Activated CD4-positive, alpha-beta memory T cell treated with anti-CD3 and anti-CD28 coated beads, Interleukin-2, amount 10 ng/mL, durations not matched to agents 7 days and 5 days (primary cell): ENCODE data around the gene KIAA0930. TPM values are rescaled to one million over a fixed set of nuclear protein-coding genes. Genes with fewer than 3 reads are reported as not detected.
A peak's percentile ranks its signal among the peaks of the same experiment; 100 is the strongest.

Source experiments
- CTCF ChIA-PET: fragments of 350-600 bp; sonication (Branson Sonifier 250); formaldehyde crosslinking; loops from one replicate; lab custom pipeline; 2021; ENCODE audit warnings: antibody characterized with exemption, inconsistent platforms; lab: Charles Lee
- POLR2A ChIA-PET: fragments of 350-600 bp; sonication (Branson Sonifier 250); formaldehyde crosslinking; loops from one replicate; lab custom pipeline; 2021; ENCODE audit warnings: antibody characterized with exemption; lab: Charles Lee
- DNase-seq: peaks from one replicate; pipeline ENCODE4 v3.0.0-alpha.2; 2020
- H3K27ac Mint-ChIP-seq: one replicate; pipeline ENCODE4 v1.8.0; 2021; ENCODE audit warnings: mild to moderate bottlenecking, mixed read lengths
- H3K27me3 Mint-ChIP-seq: one replicate; pipeline ENCODE4 v1.8.0; 2021; ENCODE audit warnings: mixed read lengths
- H3K36me3 Mint-ChIP-seq: one replicate; pipeline ENCODE4 v1.8.0; 2021; ENCODE audit warnings: low read depth, mixed read lengths
- H3K4me1 Mint-ChIP-seq: one replicate; pipeline ENCODE4 v1.8.0; 2021; ENCODE audit warnings: mixed read lengths
- H3K4me3 Mint-ChIP-seq: one replicate; pipeline ENCODE4 v1.8.0; 2021; ENCODE audit warnings: mild to moderate bottlenecking, mixed read lengths
- H3K9me3 Mint-ChIP-seq: one replicate; pipeline ENCODE4 v1.8.0; 2021; ENCODE audit warnings: mixed read lengths
- total RNA-seq, 2 experiments: library from RNA; stranded (reverse); gene quantifications; one replicate each; pipeline ENCODE4 v1.2.3, GENCODE V29; 2021

KIAA0930 gene
- total RNA-seq, 2 experiments from 2014 or later: 22.2 to 30.0 TPM

GRCh38 chr22:45238957-45239680, 1.6 kb downstream of the KIAA0930 start:
- H3K4me1 Mint-ChIP-seq: peaks cover 22% of the 10 kb centered on the region

GRCh38 chr22:45238076-45238956, 2.4 kb downstream of the KIAA0930 start:
- Mint-ChIP-seq H3K36me3 (peaks cover 4% of the 10 kb centered on the region), H3K27ac (no peak overlapping the region), H3K27me3 (no peaks in the 10 kb centered on the region), H3K9me3 (no peaks in the 10 kb centered on the region), H3K4me1 (peaks cover 21% of the 10 kb centered on the region), H3K4me3 (peak overlapping the region; percentile 33)
- DNase-seq: no peak
- POLR2A ChIA-PET: interaction anchor here (1.2 kb wide), 1 partner anchor 75 kb away, joined by 4 read pairs; the partner anchor contains the start of gene NUP50
- CTCF ChIA-PET: no interaction called here

More at GRCh38 chr22:45238957-45239680, 1.6 kb downstream of the KIAA0930 start:
- no peaks in the 10 kb centered on the region for H3K9me3 Mint-ChIP-seq
- peaks cover 4% of the 10 kb centered on the region for H3K36me3 Mint-ChIP-seq
- no peak overlapping the region for H3K27ac Mint-ChIP-seq
- ChIA-PET CTCF (no interaction called here), POLR2A (interaction anchor here (1.2 kb wide), 1 partner anchor 76 kb away, joined by 4 read pairs; the partner anchor contains the start of gene NUP50)
- no peak for DNase-seq
- peak overlapping the region; percentile 88 for H3K4me3 Mint-ChIP-seq
- no peaks in the 10 kb centered on the region for H3K27me3 Mint-ChIP-seq

GRCh38 chr22:45237065-45237990, 3.4 kb downstream of the KIAA0930 start:
- Mint-ChIP-seq H3K4me3 (no peak overlapping the region), H3K27me3 (no peaks in the 10 kb centered on the region), H3K27ac (no peak overlapping the region), H3K36me3 (peaks cover 4% of the 10 kb centered on the region), H3K9me3 (no peaks in the 10 kb centered on the region), H3K4me1 (peaks cover 20% of the 10 kb centered on the region)
- POLR2A ChIA-PET: interaction anchor here (1.2 kb wide), 1 partner anchor 74 kb away, joined by 4 read pairs; the partner anchor contains the start of gene NUP50
- no peak for DNase-seq
- CTCF ChIA-PET: no interaction called here

GRCh38 chr22:45235851-45236342, 4.8 kb downstream of the KIAA0930 start:
- Mint-ChIP-seq H3K4me3 (no peak overlapping the region), H3K27me3 (no peaks in the 10 kb centered on the region), H3K36me3 (peaks cover 4% of the 10 kb centered on the region), H3K27ac (no peak overlapping the region), H3K4me1 (peaks cover 9% of the 10 kb centered on the region), H3K9me3 (no peaks in the 10 kb centered on the region)
- CTCF ChIA-PET: no interaction called here
- DNase-seq: no peak
- POLR2A ChIA-PET: no interaction called here

GRCh38 chr22:45235101-45235777, 5.5 kb downstream of the KIAA0930 start:
- Mint-ChIP-seq H3K4me1 (peaks cover 9% of the 10 kb centered on the region), H3K36me3 (peaks cover 4% of the 10 kb centered on the region), H3K9me3 (no peaks in the 10 kb centered on the region), H3K27ac (no peak overlapping the region), H3K27me3 (no peaks in the 10 kb centered on the region), H3K4me3 (no peak overlapping the region)
- ChIA-PET CTCF (no interaction called here), POLR2A (no interaction called here)
- DNase-seq: no peak

GRCh38 chr22:45233827-45234226, 6.9 kb downstream of the KIAA0930 start:
- no peak for DNase-seq
- Mint-ChIP-seq H3K9me3 (no peaks in the 10 kb centered on the region), H3K4me3 (no peak overlapping the region), H3K4me1 (no peaks in the 10 kb centered on the region), H3K36me3 (peaks cover 4% of the 10 kb centered on the region), H3K27me3 (no peaks in the 10 kb centered on the region), H3K27ac (no peak overlapping the region)
- ChIA-PET CTCF (no interaction called here), POLR2A (no interaction called here)

GRCh38 chr22:45233386-45233785, 7.3 kb downstream of the KIAA0930 start:
- no peaks in the 10 kb centered on the region for H3K27me3 Mint-ChIP-seq
- ChIA-PET POLR2A (no interaction called here), CTCF (no interaction called here)
- H3K4me1 Mint-ChIP-seq: no peaks in the 10 kb centered on the region
- DNase-seq: no peak
- H3K27ac Mint-ChIP-seq: no peak overlapping the region
- no peaks in the 10 kb centered on the region for H3K9me3 Mint-ChIP-seq
- H3K4me3 Mint-ChIP-seq: no peak overlapping the region
- peaks cover 4% of the 10 kb centered on the region for H3K36me3 Mint-ChIP-seq

GRCh38 chr22:45231293-45231692, 9.4 kb downstream of the KIAA0930 start:
- Mint-ChIP-seq H3K36me3 (no peaks in the 10 kb centered on the region), H3K27ac (no peak overlapping the region), H3K27me3 (no peaks in the 10 kb centered on the region), H3K9me3 (no peaks in the 10 kb centered on the region), H3K4me1 (no peaks in the 10 kb centered on the region), H3K4me3 (no peak overlapping the region)
- ChIA-PET POLR2A (no interaction called here), CTCF (no interaction called here)
- DNase-seq: no peak

- Mint-ChIP-seq H3K27me3 (no peaks in the 10 kb centered on the region), H3K4me3 (no peak overlapping the region), H3K27ac (no peak overlapping the region), H3K36me3 (no peaks in the 10 kb centered on the region), H3K4me1 (no peaks in the 10 kb centered on the region), H3K9me3 (no peaks in the 10 kb centered on the region)
- no peak for DNase-seq
- ChIA-PET POLR2A (no interaction called here), CTCF (no interaction called here)
These were observed 10.5 kb downstream of the KIAA0930 start for GRCh38 chr22:45230026-45230721.

GRCh38 chr22:45229181-45229580, 11.5 kb downstream of the KIAA0930 start:
- H3K9me3 Mint-ChIP-seq: no peaks in the 10 kb centered on the region
- no peak overlapping the region for H3K4me3 Mint-ChIP-seq
- ChIA-PET CTCF (no interaction called here), POLR2A (no interaction called here)
- H3K4me1 Mint-ChIP-seq: no peaks in the 10 kb centered on the region
- H3K27me3 Mint-ChIP-seq: no peaks in the 10 kb centered on the region
- DNase-seq: no peak
- H3K27ac Mint-ChIP-seq: no peak overlapping the region
- H3K36me3 Mint-ChIP-seq: no peaks in the 10 kb centered on the region

GRCh38 chr22:45228401-45228754, 12.3 kb downstream of the KIAA0930 start:
- Mint-ChIP-seq H3K27me3 (no peaks in the 10 kb centered on the region), H3K9me3 (no peaks in the 10 kb centered on the region), H3K27ac (no peak overlapping the region), H3K4me1 (no peaks in the 10 kb centered on the region), H3K4me3 (no peak overlapping the region), H3K36me3 (no peaks in the 10 kb centered on the region)
- ChIA-PET CTCF (no interaction called here), POLR2A (no interaction called here)
- no peak for DNase-seq
